PC-9 (cell line): ENCODE data around the gene RIPOR3. TPM values are rescaled to one million over a fixed set of nuclear protein-coding genes. Genes with fewer than 3 reads are reported as not detected.
"Not testable (repeated sequence)": the region's sequence is repeated elsewhere in the genome, so short reads cannot be mapped to it uniquely, and the experiment has no call there.

ENCODE experiments used
- BruUV-seq: library from RNA; stranded (reverse); fragments of 400-500 nt; replicated peaks from 2 replicates; lab custom pipeline; 2021; lab: Mats Ljungman, UMichigan
- CTCF ChIA-PET: fragments of 300-600 bp; sonication (Branson Sonifier 250); formaldehyde crosslinking; loops from one replicate; lab custom pipeline; 2022; ENCODE audit warnings: antibody characterized with exemption; lab: Charles Lee
- POLR2A ChIA-PET: fragments of 300-600 bp; sonication (Branson Sonifier 250); formaldehyde crosslinking; loops from one replicate; lab custom pipeline; 2022; ENCODE audit warnings: antibody characterized with exemption; ENCODE audit not compliant: unreplicated experiment; lab: Charles Lee
- DNase-seq, 2 experiments: peaks; one replicate each; pipeline versions ENCODE4 v3.0.0 to v3.0.0-alpha.2; 2015 to 2022; ENCODE audit warnings: mixed read lengths in 1 of 2
- H2AFZ ChIP-seq: fragments of 200-600 bp; sonication (generic); 2 replicates; pipeline ENCODE4 v1.8.1; 2017; ENCODE audit warnings: antibody characterized with exemption
- H3F3A ChIP-seq: fragments of 200-600 bp; sonication (generic); 2 replicates; pipeline ENCODE4 v1.8.1; 2017; ENCODE audit warnings: antibody characterized with exemption, mild to moderate bottlenecking, low read depth; ENCODE audit not compliant: insufficient read depth
- H3K27ac ChIP-seq: fragments of 200-600 bp; sonication (generic); 2 replicates; pipeline ENCODE4 v1.6.1; 2016; ENCODE audit warnings: mixed run types
- H3K27me3 ChIP-seq: fragments of 200-600 bp; sonication (generic); 2 replicates; pipeline ENCODE4 v1.6.1; 2016; ENCODE audit warnings: low read depth, mixed run types; ENCODE audit not compliant: insufficient read depth
- H3K36me3 ChIP-seq: fragments of 200-600 bp; sonication (generic); 2 replicates; pipeline ENCODE4 v1.6.1; 2016; ENCODE audit warnings: low read depth, mixed run types
- H3K4me1 ChIP-seq: fragments of 200-600 bp; sonication (generic); replicated peaks from 2 replicates; pipeline ENCODE4 v1.6.1; 2016; ENCODE audit warnings: mixed run types; ENCODE audit not compliant: insufficient read depth
- H3K4me2 ChIP-seq: fragments of 200-600 bp; sonication (generic); 2 replicates; pipeline ENCODE4 v1.6.1; 2017; ENCODE audit warnings: mixed run types
- H3K4me3 ChIP-seq: fragments of 200-600 bp; sonication (generic); 2 replicates; pipeline ENCODE4 v1.6.1; 2016; ENCODE audit warnings: mixed run types
- H3K79me2 ChIP-seq: fragments of 200-600 bp; sonication (generic); 2 replicates; pipeline ENCODE4 v1.6.1; 2017; ENCODE audit warnings: low read depth, mixed run types
- H3K9me2 ChIP-seq: fragments of 200-600 bp; sonication (generic); 2 replicates; pipeline ENCODE4 v1.8.1; 2017; ENCODE audit warnings: mild to moderate bottlenecking; ENCODE audit not compliant: insufficient read depth
- H3K9me3 ChIP-seq: fragments of 200-600 bp; sonication (generic); 2 replicates; pipeline ENCODE4 v1.8.1; 2016; ENCODE audit warnings: low read depth; ENCODE audit not compliant: insufficient read depth
- H4K20me1 ChIP-seq: fragments of 200-600 bp; sonication (generic); 2 replicates; pipeline ENCODE4 v1.8.1; 2017; ENCODE audit not compliant: insufficient read depth
- EZH2 ChIP-seq: fragments of 200-600 bp; sonication (generic); IDR thresholded peaks from 2 replicates; pipeline ENCODE4 v1.8.0; 2017; ENCODE audit warnings: antibody characterized with exemption, low read depth
- intact Hi-C: fragments of 100-400 bp; cut with micrococcal nuclease; formaldehyde crosslinking; loops from one replicate; pipeline ENCODE4 v1.10.0; 2022; ENCODE audit not compliant: unreplicated experiment
- total RNA-seq: library from RNA; stranded (reverse); gene quantifications from 2 replicates; pipeline ENCODE4 v1.2.3, GENCODE V29; 2021
- TF ChIP-seq, protein P1 (sequence below): fragments of 200-600 bp; sonication (generic); conservative IDR thresholded peaks from 2 replicates; pipeline ENCODE4 v1.6.1; 2017; ENCODE audit warnings: mixed run types, antibody characterized with exemption, mild to moderate bottlenecking, moderate library complexity

RIPOR3 gene
- total RNA-seq, 1 experiment from 2014 or later = 6.3 TPM

- H3K4me3 ChIP-seq = no peak overlapping the region
- no peak overlapping the region for H3K4me2 ChIP-seq
- BruUV-seq = no TSS peak
- H3K4me1 ChIP-seq = peaks cover 66% of the 10 kb centered on the region
- H3K9me3 ChIP-seq = no peaks in the 10 kb centered on the region
- H4K20me1 ChIP-seq = no peaks in the 10 kb centered on the region
- TF ChIP-seq, protein P1, sequence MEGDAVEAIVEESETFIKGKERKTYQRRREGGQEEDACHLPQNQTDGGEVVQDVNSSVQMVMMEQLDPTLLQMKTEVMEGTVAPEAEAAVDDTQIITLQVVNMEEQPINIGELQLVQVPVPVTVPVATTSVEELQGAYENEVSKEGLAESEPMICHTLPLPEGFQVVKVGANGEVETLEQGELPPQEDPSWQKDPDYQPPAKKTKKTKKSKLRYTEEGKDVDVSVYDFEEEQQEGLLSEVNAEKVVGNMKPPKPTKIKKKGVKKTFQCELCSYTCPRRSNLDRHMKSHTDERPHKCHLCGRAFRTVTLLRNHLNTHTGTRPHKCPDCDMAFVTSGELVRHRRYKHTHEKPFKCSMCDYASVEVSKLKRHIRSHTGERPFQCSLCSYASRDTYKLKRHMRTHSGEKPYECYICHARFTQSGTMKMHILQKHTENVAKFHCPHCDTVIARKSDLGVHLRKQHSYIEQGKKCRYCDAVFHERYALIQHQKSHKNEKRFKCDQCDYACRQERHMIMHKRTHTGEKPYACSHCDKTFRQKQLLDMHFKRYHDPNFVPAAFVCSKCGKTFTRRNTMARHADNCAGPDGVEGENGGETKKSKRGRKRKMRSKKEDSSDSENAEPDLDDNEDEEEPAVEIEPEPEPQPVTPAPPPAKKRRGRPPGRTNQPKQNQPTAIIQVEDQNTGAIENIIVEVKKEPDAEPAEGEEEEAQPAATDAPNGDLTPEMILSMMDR = no peak
- no peak for TF ChIP-seq EZH2
- ChIA-PET POLR2A (interaction anchor here (0.5 kb wide), 1 partner anchor 12 kb away, joined by 6 read pairs; no protein-coding TSS in a partner anchor), CTCF (no interaction called here)
- 0 out of 2 replicates have a peak, but pooled peaks cover 3% of the 10 kb centered on the region for H3K79me2 ChIP-seq
- no peak overlapping the region for H3K27ac ChIP-seq
- H3F3A ChIP-seq = peaks cover 61% of the 10 kb centered on the region
- intact Hi-C loops = no loop called here
- H3K36me3 ChIP-seq = no peaks in the 10 kb centered on the region
- H3K9me2 ChIP-seq = no peaks in the 10 kb centered on the region
- no peak overlapping the region for H2AFZ ChIP-seq
- H3K27me3 ChIP-seq = no peaks in the 10 kb centered on the region
- no peak for DNase-seq
These were observed 18.8 kb downstream of the RIPOR3 start for GRCh38 chr20:50672400-50673145.

GRCh38 chr20:50671626-50672025 is 19.7 kb downstream of the RIPOR3 start:
- H3K27me3 ChIP-seq = no peaks in the 10 kb centered on the region
- no peak overlapping the region for H2AFZ ChIP-seq
- no peaks in the 10 kb centered on the region for H3K36me3 ChIP-seq
- ChIA-PET POLR2A (no interaction called here), CTCF (no interaction called here)
- H3K4me1 ChIP-seq = peaks cover 59% of the 10 kb centered on the region
- H3K27ac ChIP-seq = peak overlapping the region; percentile 86
- no peaks in the 10 kb centered on the region for H4K20me1 ChIP-seq
- no TSS peak for BruUV-seq
- 0 out of 2 replicates have a peak, but pooled peaks cover 3% of the 10 kb centered on the region for H3K79me2 ChIP-seq
- H3F3A ChIP-seq = peaks cover 52% of the 10 kb centered on the region
- TF ChIP-seq, protein P1 = no peak
- TF ChIP-seq EZH2 = no peak
- no peaks in the 10 kb centered on the region for H3K9me3 ChIP-seq
- H3K4me2 ChIP-seq = no peak overlapping the region
- no peak overlapping the region for H3K4me3 ChIP-seq
- DNase-seq = no peak
- intact Hi-C loops = no loop called here
- H3K9me2 ChIP-seq = no peaks in the 10 kb centered on the region

DNA sequence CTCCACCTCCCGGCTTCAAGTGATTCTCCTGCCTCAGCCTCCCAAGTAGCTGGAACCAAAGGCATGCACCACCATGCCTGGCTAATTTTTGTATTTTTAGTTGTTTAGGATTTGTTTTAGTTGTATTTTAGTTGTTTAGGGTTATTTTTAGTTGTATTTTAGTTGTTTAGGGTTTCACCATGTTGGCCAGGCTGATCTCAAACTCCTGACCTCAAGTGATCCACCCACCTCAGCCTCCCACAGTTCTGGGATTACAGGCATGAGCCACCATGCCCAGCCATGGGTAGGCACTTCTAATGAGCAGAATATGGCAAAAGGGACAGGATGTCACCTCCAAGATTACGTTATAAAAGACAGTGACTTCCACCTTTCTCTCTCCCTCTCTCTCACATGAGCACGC is 20.3 kb downstream of the RIPOR3 start:
- H3K27me3 ChIP-seq, DNase-seq, H3K9me2 ChIP-seq, POLR2A ChIA-PET, H2AFZ ChIP-seq, H4K20me1 ChIP-seq, H3K4me3 ChIP-seq, BruUV-seq, CTCF ChIA-PET, H3K79me2 ChIP-seq, H3K36me3 ChIP-seq, intact Hi-C loops, H3K9me3 ChIP-seq: not testable (repeated sequence)
- Histone ChIP-seq H3K4me2 (peak overlapping the region; percentile 42), H3K27ac (peak overlapping the region; percentile 86), H3F3A (peaks cover 46% of the 10 kb centered on the region), H3K4me1 (peaks cover 57% of the 10 kb centered on the region)
